ENCODE data around the gene ELL.

GRCh38 chr19:18476507-18477041 is 45.3 kb downstream of the ELL start:
- TF ChIP-seq CTCF (IDR thresholded peaks at IDR 0.05), result no peak
- TF ChIP-seq ZFX (IDR thresholded peaks at IDR 0.05; ENCODE audit: borderline replicate concordance), result no peak
